Measurements from ENCODE around the gene SMYD5.
"Not testable (repeated sequence)": the region's sequence is repeated elsewhere in the genome, so short reads cannot be mapped to it uniquely, and the experiment has no call there.

The SMYD5 gene

DNA sequence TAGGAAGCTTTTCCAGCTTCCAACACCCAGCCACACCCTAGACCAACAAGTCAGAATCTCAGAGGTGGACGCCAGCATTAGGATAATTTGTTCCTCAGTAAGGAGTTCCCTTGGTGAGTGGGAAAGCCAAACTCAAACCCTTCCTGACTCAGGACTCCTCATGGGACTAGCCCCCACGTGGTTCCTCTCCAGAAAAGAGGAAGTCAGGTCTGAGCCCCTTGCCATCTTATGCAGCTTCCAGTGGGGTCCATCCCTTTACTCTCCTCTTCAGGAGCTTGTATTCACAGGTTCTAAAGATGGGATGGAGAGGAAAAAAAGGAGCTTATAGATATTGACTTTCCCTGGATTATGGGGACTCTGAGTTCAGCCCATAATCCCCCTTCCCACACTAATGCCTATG is 26.5 kb upstream of the SMYD5 start:
- Histone ChIP-seq H3K9ac (ENCODE audit: insufficient read length, low read depth) (no peak overlapping the region), H3K4me1 (ENCODE audit: insufficient read depth, insufficient read length) (no peaks in the 10 kb centered on the region), H3K9me3 (ENCODE audit: insufficient read depth, low read length) (peaks cover 8% of the 10 kb centered on the region; the same call in 1 of the 2 replicates), H3K4me3 (ENCODE audit: insufficient read length, low read depth) (no peak overlapping the region), H3K27me3 (ENCODE audit: insufficient read depth, insufficient read length) (peaks cover 16% of the 10 kb centered on the region), H3K36me3 (ENCODE audit: insufficient read depth, insufficient read length, low read length) (no peaks in the 10 kb centered on the region)
- TF ChIP-seq YY1 (IDR thresholded peaks at IDR 0.05; ENCODE audit: insufficient read depth, insufficient read length): no peak
- TF ChIP-seq SUZ12 (IDR thresholded peaks at IDR 0.05; ENCODE audit: extremely low read depth, insufficient read depth, insufficient read length): no peak
- no peak for TF ChIP-seq ZNF274 (IDR thresholded peaks at IDR 0.05; ENCODE audit: low read depth, low read length)
- no peak for DNase-seq (ENCODE audit: low read depth, low spot score)

DNA sequence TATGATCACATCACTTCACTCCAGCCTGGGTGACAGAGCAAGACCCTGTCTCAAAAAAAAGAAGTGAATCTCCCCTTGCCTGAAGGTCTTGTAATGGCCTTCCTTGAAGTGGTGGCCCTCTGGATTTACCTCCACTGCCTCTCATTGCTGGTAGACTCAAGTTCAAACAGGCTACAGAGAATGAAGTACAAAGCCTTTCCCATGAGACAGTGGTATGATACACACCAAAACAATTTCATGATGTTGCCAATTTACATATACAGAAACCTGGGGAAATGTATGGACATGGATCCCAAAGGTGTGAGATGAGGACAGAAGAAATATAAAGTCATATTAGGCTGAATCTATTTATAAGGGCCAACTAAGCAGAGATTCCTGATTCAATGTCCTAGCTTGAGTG is 16.5 kb upstream of the SMYD5 start:
- DNase-seq (ENCODE audit: low read depth, low spot score): no peak
- H3K4me3 ChIP-seq (ENCODE audit: insufficient read length, low read depth): no peak overlapping the region
- H3K36me3 ChIP-seq (ENCODE audit: insufficient read depth, insufficient read length, low read length): no peaks in the 10 kb centered on the region
- no peaks in the 10 kb centered on the region for H3K9me3 ChIP-seq (ENCODE audit: insufficient read depth, low read length)
- no peaks in the 10 kb centered on the region for H3K4me1 ChIP-seq (ENCODE audit: insufficient read depth, insufficient read length)
- no peak for TF ChIP-seq YY1 (IDR thresholded peaks at IDR 0.05; ENCODE audit: insufficient read depth, insufficient read length)
- TF ChIP-seq SUZ12 (IDR thresholded peaks at IDR 0.05; ENCODE audit: extremely low read depth, insufficient read depth, insufficient read length): no peak
- no peak for TF ChIP-seq ZNF274 (IDR thresholded peaks at IDR 0.05; ENCODE audit: low read depth, low read length)
- no peak overlapping the region for H3K9ac ChIP-seq (ENCODE audit: insufficient read length, low read depth)
- peaks cover 26% of the 10 kb centered on the region for H3K27me3 ChIP-seq (ENCODE audit: insufficient read depth, insufficient read length)

DNA sequence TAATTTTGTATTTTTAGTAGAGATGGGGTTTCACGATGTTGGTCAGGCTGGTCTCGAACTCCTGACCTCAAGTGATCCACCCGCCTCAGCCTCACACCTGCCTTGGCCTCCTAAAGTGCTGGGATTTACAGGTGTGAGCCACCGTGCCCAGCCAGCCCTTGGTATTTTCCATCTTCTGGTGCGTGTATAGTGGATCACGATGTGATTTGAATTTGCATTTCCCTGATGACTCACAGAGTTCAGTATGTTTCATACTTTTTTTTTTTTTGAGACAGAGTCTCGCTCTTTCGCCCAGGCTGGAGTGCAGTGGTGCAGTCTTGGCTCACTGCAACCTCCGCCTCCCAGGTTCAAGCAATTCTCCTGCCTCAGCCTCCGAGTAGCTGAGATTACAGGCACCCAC is 13.8 kb upstream of the SMYD5 start:
- DNase-seq (ENCODE audit: low read depth, low spot score); H3K9ac ChIP-seq (ENCODE audit: insufficient read length, low read depth): not testable (repeated sequence)
- peaks cover 43% of the 10 kb centered on the region for H3K27me3 ChIP-seq (ENCODE audit: insufficient read depth, insufficient read length)

DNA sequence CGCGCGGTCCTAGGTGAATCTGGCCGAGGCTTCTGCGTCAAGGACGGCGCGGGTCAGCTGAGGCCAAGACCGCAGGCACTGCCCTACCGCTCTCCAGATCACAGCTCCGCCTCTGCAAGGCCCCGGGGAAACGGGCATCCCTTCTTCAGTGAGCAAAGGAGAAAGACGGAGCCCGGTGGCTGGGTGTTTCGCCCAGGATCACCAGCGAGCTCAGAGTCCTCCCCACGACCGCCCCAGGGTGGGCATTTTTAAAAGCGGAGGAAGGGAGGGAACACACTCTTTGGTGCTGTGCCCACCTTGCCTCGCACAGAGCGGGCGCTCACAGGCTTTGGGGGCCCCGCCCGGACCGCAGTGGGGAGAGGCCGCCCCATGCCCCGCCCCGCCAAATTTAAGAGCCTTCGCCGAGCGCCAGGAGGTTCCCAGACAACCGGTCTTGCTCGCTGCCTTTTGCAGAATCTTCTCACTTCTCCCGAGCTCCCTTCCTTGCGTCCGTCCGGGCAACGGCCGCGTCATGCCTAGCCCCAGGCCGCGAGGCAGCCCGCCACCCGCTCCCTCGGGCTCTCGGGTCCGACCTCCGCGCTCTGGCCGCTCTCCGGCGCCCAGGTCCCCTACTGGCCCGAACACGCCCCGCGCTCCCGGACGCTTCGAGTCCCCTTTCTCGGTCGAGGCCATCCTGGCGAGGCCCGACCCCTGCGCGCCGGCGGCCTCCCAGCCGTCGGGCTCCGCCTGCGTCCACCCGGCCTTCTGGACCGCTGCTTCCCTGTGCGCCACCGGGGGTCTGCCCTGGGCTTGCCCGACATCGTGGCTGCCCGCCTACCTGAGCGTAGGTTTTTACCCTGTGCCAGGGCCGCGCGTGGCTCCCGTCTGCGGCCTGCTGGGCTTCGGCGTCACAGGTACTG is 11.6 kb upstream of the SMYD5 start, which contains the start of gene NOTO:
Gene NOTO, plus strand, starts transcription at position 419 of the 899 bp plus-strand sequence. Its CDS starts 93 bp downstream, at position 512.
- H3K9me3 ChIP-seq (ENCODE audit: insufficient read depth, low read length): no peaks in the 10 kb centered on the region
- H3K4me1 ChIP-seq (ENCODE audit: insufficient read depth, insufficient read length): no peaks in the 10 kb centered on the region
- peak within 1 kb of the TSS; percentile 42 for H3K4me3 ChIP-seq (ENCODE audit: insufficient read length, low read depth)
- no peak for TF ChIP-seq ZNF274 (IDR thresholded peaks at IDR 0.05; ENCODE audit: low read depth, low read length)
- peak; percentile 59 for TF ChIP-seq SUZ12 (IDR thresholded peaks at IDR 0.05; ENCODE audit: extremely low read depth, insufficient read depth, insufficient read length)
- no peak for TF ChIP-seq YY1 (IDR thresholded peaks at IDR 0.05; ENCODE audit: insufficient read depth, insufficient read length)
- peaks cover 39% of the 10 kb centered on the region for H3K27me3 ChIP-seq (ENCODE audit: insufficient read depth, insufficient read length)
- H3K9ac ChIP-seq (ENCODE audit: insufficient read length, low read depth): peak within 1 kb of the TSS; percentile 61
- no peaks in the 10 kb centered on the region for H3K36me3 ChIP-seq (ENCODE audit: insufficient read depth, insufficient read length, low read length)
- no peak for DNase-seq (ENCODE audit: low read depth, low spot score)

More for the DNA sequence above, 13.8 kb upstream of the SMYD5 start:
- not testable (repeated sequence) for H3K4me1 ChIP-seq (ENCODE audit: insufficient read depth, insufficient read length); H3K36me3 ChIP-seq (ENCODE audit: insufficient read depth, insufficient read length, low read length); H3K9me3 ChIP-seq (ENCODE audit: insufficient read depth, low read length); H3K4me3 ChIP-seq (ENCODE audit: insufficient read length, low read depth)

DNA sequence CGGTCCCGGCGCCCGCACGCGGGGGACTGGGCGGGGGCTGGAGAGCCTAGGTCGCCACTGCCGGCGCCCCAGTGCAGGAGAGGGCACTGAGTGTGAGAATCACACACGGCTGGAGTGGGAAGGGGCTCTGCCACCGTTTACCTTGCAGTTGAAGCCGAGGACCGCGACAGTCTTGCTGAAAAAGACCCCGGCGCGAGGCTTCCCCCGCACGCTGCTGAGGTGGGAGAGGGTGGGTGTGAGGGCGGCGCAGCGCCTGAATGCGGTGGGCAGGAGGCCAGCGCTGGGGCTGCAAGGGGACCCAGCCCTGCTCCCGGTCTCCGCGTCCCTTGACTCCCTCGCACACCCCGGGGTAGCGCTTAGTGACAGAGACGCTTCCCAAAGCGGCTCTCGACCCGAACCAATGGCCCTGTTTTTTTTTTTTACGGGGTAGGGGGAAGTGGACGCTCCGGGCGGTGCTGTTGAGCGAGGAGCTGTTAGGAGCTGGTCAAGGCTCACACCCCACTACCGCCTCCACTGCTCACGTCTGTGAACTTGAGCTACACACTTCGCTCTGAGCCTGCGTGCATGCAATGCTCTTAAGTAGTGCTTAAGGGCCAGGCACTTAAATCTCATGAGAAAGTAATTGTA is 10.9 kb upstream of the SMYD5 start:
- Histone ChIP-seq H3K4me3 (ENCODE audit: insufficient read length, low read depth) (peak overlapping the region; percentile 42), H3K9me3 (ENCODE audit: insufficient read depth, low read length) (no peaks in the 10 kb centered on the region), H3K4me1 (ENCODE audit: insufficient read depth, insufficient read length) (no peaks in the 10 kb centered on the region), H3K36me3 (ENCODE audit: insufficient read depth, insufficient read length, low read length) (no peaks in the 10 kb centered on the region), H3K9ac (ENCODE audit: insufficient read length, low read depth) (peak overlapping the region; percentile 61), H3K27me3 (ENCODE audit: insufficient read depth, insufficient read length) (peaks cover 35% of the 10 kb centered on the region)
- no peak for DNase-seq (ENCODE audit: low read depth, low spot score)
- TF ChIP-seq YY1 (IDR thresholded peaks at IDR 0.05; ENCODE audit: insufficient read depth, insufficient read length) (no peak), ZNF274 (IDR thresholded peaks at IDR 0.05; ENCODE audit: low read depth, low read length) (no peak), SUZ12 (IDR thresholded peaks at IDR 0.05; ENCODE audit: extremely low read depth, insufficient read depth, insufficient read length) (no peak)

DNA sequence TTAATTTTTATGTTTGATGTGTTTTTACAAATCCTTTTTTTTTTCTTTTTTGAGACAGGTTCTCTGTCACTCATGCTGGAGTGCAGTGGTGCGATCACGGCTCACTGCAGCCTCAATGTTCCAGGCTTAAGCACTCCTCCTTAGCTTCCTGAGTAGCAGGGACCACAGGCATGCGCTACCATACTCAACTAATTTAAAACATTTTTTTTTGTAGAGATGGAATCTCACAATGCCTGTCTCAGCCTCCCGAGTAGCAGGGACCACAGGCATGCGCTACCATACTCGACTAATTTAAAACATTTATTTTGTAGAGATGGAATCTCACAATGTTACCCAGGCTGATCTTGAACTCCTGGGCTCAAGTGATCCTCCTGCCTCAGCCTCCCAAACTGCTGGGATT is 8.4 kb upstream of the SMYD5 start:
- H3K27me3 ChIP-seq (ENCODE audit: insufficient read depth, insufficient read length): peaks cover 33% of the 10 kb centered on the region
- H3K4me1 ChIP-seq (ENCODE audit: insufficient read depth, insufficient read length): no peaks in the 10 kb centered on the region
- no peak for TF ChIP-seq ZNF274 (IDR thresholded peaks at IDR 0.05; ENCODE audit: low read depth, low read length)
- TF ChIP-seq YY1 (IDR thresholded peaks at IDR 0.05; ENCODE audit: insufficient read depth, insufficient read length): no peak
- no peak for TF ChIP-seq SUZ12 (IDR thresholded peaks at IDR 0.05; ENCODE audit: extremely low read depth, insufficient read depth, insufficient read length)

DNA sequence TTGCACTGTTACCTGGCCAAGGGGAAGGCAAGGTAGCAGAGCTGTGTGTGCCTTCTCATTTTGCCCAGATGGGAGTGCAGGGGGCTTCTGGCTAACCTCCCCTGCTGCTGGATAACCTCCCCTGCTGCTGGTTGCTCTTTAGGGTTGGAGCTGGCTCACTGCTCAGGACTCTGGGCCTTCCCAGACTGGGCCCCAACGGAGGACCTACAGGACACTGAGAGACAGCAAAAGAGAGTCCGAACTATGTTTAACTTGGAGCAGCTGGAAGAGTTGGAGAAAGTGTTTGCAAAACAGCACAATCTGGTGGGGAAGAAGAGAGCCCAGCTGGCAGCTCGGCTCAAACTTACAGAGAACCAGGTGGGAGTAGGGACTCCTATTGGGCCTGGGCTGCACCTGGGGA is 5.8 kb upstream of the SMYD5 start:
- Histone ChIP-seq H3K36me3 (ENCODE audit: insufficient read depth, insufficient read length, low read length) (no peaks in the 10 kb centered on the region), H3K4me1 (ENCODE audit: insufficient read depth, insufficient read length) (peaks cover 2% of the 10 kb centered on the region), H3K9ac (ENCODE audit: insufficient read length, low read depth) (no peak overlapping the region), H3K4me3 (ENCODE audit: insufficient read length, low read depth) (no peak overlapping the region), H3K27me3 (ENCODE audit: insufficient read depth, insufficient read length) (peaks cover 11% of the 10 kb centered on the region), H3K9me3 (ENCODE audit: insufficient read depth, low read length) (no peaks in the 10 kb centered on the region)
- no peak for TF ChIP-seq ZNF274 (IDR thresholded peaks at IDR 0.05; ENCODE audit: low read depth, low read length)
- no peak for TF ChIP-seq SUZ12 (IDR thresholded peaks at IDR 0.05; ENCODE audit: extremely low read depth, insufficient read depth, insufficient read length)
- no peak for TF ChIP-seq YY1 (IDR thresholded peaks at IDR 0.05; ENCODE audit: insufficient read depth, insufficient read length)
- DNase-seq (ENCODE audit: low read depth, low spot score): no peak

More for the DNA sequence above, 8.4 kb upstream of the SMYD5 start:
- no peak overlapping the region for H3K4me3 ChIP-seq (ENCODE audit: insufficient read length, low read depth)
- no peak for DNase-seq (ENCODE audit: low read depth, low spot score)
- H3K9me3 ChIP-seq (ENCODE audit: insufficient read depth, low read length): no peaks in the 10 kb centered on the region
- H3K9ac ChIP-seq (ENCODE audit: insufficient read length, low read depth): no peak overlapping the region
- H3K36me3 ChIP-seq (ENCODE audit: insufficient read depth, insufficient read length, low read length): no peaks in the 10 kb centered on the region

Measured in NT2/D1 (cell line).